Measurements from ENCODE around the gene EFTUD2. TPM values are rescaled to one million over a fixed set of nuclear protein-coding genes. Genes with fewer than 3 reads are reported as not detected.

The EFTUD2 gene
- total and polyA plus RNA-seq, 7 donors: 20.6 to 93.1 (median 48.4) TPM

- no peaks in the 10 kb centered on the region for H3K27me3 ChIP-seq
- intact Hi-C loops (cut with DNase I): no loop called here
- DNase-seq: peak; percentile 61
- no peak for TF ChIP-seq CTCF (IDR thresholded peaks at IDR 0.05)
- no peak for TF ChIP-seq EP300 (IDR thresholded peaks at IDR 0.05)
- TF ChIP-seq POLR2A (IDR thresholded peaks at IDR 0.05): no peak
- no peak for TF ChIP-seq POLR2AphosphoS5 (IDR thresholded peaks at IDR 0.05)
- H3K4me3 ChIP-seq: no peak overlapping the region
- no peak overlapping the region for H3K27ac ChIP-seq
- WGBS, 2 donors: 95 to 97% methylated on average over 18 of the region's 18 CpGs
- H3K36me3 ChIP-seq: no peaks in the 10 kb centered on the region
- H3K4me1 ChIP-seq: no peaks in the 10 kb centered on the region
- H3K9me3 ChIP-seq: no peaks in the 10 kb centered on the region
Measured at GRCh38 chr17:44925731-44926697, 26.8 kb upstream of the EFTUD2 start.

GRCh38 chr17:44924107-44924544, 24.9 kb upstream of the EFTUD2 start:
- intact Hi-C loops (cut with DNase I): loop anchor here (5.0 kb wide), 2 partner anchors 208 to 842 kb away; partner anchors contain the start of gene PLCD3
- peak; percentile 27 for DNase-seq

GRCh38 chr17:44922746-44923470, 23.7 kb upstream of the EFTUD2 start:
- no peak overlapping the region for H3K27ac ChIP-seq
- H3K27me3 ChIP-seq: no peaks in the 10 kb centered on the region
- H3K36me3 ChIP-seq: no peaks in the 10 kb centered on the region
- H3K9me3 ChIP-seq: no peaks in the 10 kb centered on the region
- intact Hi-C loops (cut with DNase I): loop anchor here (5.0 kb wide), 2 partner anchors 209 to 841 kb away; partner anchors contain the start of gene PLCD3
- peaks cover 0 to 3% (median 2%) of the 10 kb centered on the region in 4 donors for H3K4me1 ChIP-seq
- TF ChIP-seq POLR2A (IDR thresholded peaks at IDR 0.05) (no peak), EP300 (IDR thresholded peaks at IDR 0.05) (no peak), CTCF (IDR thresholded peaks at IDR 0.05) (no peak), POLR2AphosphoS5 (IDR thresholded peaks at IDR 0.05) (no peak)
- no peak overlapping the region for H3K4me3 ChIP-seq
- DNase-seq: peak; percentile 39
- WGBS, 2 donors: 79 to 80% methylated on average over 19 of the region's 19 CpGs

More at GRCh38 chr17:44924107-44924544, 24.9 kb upstream of the EFTUD2 start:
- H3K36me3 ChIP-seq: no peaks in the 10 kb centered on the region
- H3K4me1 ChIP-seq: peaks cover 0 to 3% (median 0%) of the 10 kb centered on the region in 4 donors
- H3K4me3 ChIP-seq: no peak overlapping the region
- H3K27me3 ChIP-seq: no peaks in the 10 kb centered on the region
- no peak overlapping the region for H3K27ac ChIP-seq
- 64 to 85% methylated on average over 9 of the region's 9 CpGs for WGBS, 2 donors
- TF ChIP-seq POLR2A (IDR thresholded peaks at IDR 0.05) (no peak), POLR2AphosphoS5 (IDR thresholded peaks at IDR 0.05) (no peak), EP300 (IDR thresholded peaks at IDR 0.05) (no peak)
- H3K9me3 ChIP-seq: no peaks in the 10 kb centered on the region

GRCh38 chr17:44922136-44922535, 22.9 kb upstream of the EFTUD2 start:
- no peak overlapping the region for H3K27ac ChIP-seq
- TF ChIP-seq CTCF (IDR thresholded peaks at IDR 0.05) (no peak), POLR2A (IDR thresholded peaks at IDR 0.05) (no peak), POLR2AphosphoS5 (IDR thresholded peaks at IDR 0.05) (no peak), EP300 (IDR thresholded peaks at IDR 0.05) (no peak)
- peaks cover 0 to 11% (median 8%) of the 10 kb centered on the region in 4 donors for H3K4me1 ChIP-seq
- peak; percentile 45 for DNase-seq
- H3K4me3 ChIP-seq: no peak overlapping the region
- no peaks in the 10 kb centered on the region for H3K36me3 ChIP-seq
- H3K9me3 ChIP-seq: no peaks in the 10 kb centered on the region
- intact Hi-C loops (cut with DNase I): loop anchor here (5.0 kb wide), 2 partner anchors 210 to 840 kb away; partner anchors contain the start of gene PLCD3
- no peaks in the 10 kb centered on the region for H3K27me3 ChIP-seq
- WGBS, 2 donors: 90 to 91% methylated on average over 6 of the region's 6 CpGs
